ENCODE results near the gene AP5S1.

Gene AP5S1

GRCh38 chr20:3846740-3847428 lies 26.5 kb downstream of the AP5S1 start, which contains the start of gene MAVS:
Gene MAVS, plus strand, starts transcription at chr20:3846834. Its CDS starts 7,791 bp downstream, at chr20:3854625.
- peak; percentile 83 for DNase-seq

GRCh38 chr20:3847429-3847940 lies 27.1 kb downstream of the AP5S1 start:
- no peak for DNase-seq

- DNase-seq = no peak
These were observed 28.2 kb downstream of the AP5S1 start for GRCh38 chr20:3848565-3848964.

GRCh38 chr20:3854462-3854871 lies 34.1 kb downstream of the AP5S1 start:
- no peak for DNase-seq

- no peak for DNase-seq
These were observed 37.1 kb downstream of the AP5S1 start for GRCh38 chr20:3857405-3857804.

- no peak for DNase-seq
These were observed 38.3 kb downstream of the AP5S1 start for GRCh38 chr20:3858689-3859088.

- DNase-seq = no peak
These were observed 40.8 kb downstream of the AP5S1 start for GRCh38 chr20:3861191-3861590.

- no peak for DNase-seq
These were observed 42.0 kb downstream of the AP5S1 start for GRCh38 chr20:3862333-3862732.

GRCh38 chr20:3863317-3863716 lies 43.0 kb downstream of the AP5S1 start:
- no peak for DNase-seq

- DNase-seq = no peak
These were observed 44.2 kb downstream of the AP5S1 start for GRCh38 chr20:3864518-3864917.

- DNase-seq = no peak
These were observed 45.0 kb downstream of the AP5S1 start for GRCh38 chr20:3865152-3865886.

GRCh38 chr20:3865887-3866407 lies 45.6 kb downstream of the AP5S1 start:
- no peak for DNase-seq

- DNase-seq = no peak
These were observed 46.1 kb downstream of the AP5S1 start for GRCh38 chr20:3866464-3866863.

GRCh38 chr20:3867802-3868201 lies 47.5 kb downstream of the AP5S1 start:
- no peak for DNase-seq

GRCh38 chr20:3869839-3870634 lies 49.7 kb downstream of the AP5S1 start:
- no peak for DNase-seq

- no peak for DNase-seq
These were observed 51.4 kb downstream of the AP5S1 start for GRCh38 chr20:3871550-3872265.

GRCh38 chr20:3873507-3873906 lies 53.2 kb downstream of the AP5S1 start:
- no peak for DNase-seq

- no peak for DNase-seq
These were observed 54.0 kb downstream of the AP5S1 start for GRCh38 chr20:3874194-3874844.

- no peak for DNase-seq
These were observed 55.1 kb downstream of the AP5S1 start for GRCh38 chr20:3875378-3875974.

GRCh38 chr20:3876000-3876399 lies 55.7 kb downstream of the AP5S1 start:
- DNase-seq = no peak

GRCh38 chr20:3876676-3877075 lies 56.3 kb downstream of the AP5S1 start:
- no peak for DNase-seq
